Measurements from ENCODE around the gene ZXDA. TPM values are rescaled to one million over a fixed set of nuclear protein-coding genes. Genes with fewer than 3 reads are reported as not detected.

ZXDA gene
- total RNA-seq, 2 donors from 2014 or later: 3.4 to 3.6 TPM

DNA sequence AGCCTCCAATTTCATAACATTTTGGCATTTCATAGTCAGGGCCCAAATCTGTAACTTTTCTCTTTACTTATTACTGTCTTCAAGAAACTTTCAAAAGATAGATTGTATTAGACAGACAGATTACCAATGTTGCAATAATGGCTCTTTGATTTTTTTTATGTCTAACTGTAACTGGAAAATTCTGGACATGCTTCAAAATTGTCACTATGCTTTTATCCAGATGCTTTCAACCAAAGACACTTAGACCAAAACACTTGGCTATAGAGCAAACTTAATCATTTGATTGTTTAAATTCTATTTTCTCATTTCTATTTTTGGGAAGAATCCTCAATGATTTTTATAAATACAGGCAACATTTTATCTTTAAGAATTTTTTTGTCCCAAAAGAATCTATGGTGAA lies 10.4 kb downstream of the ZXDA start:
- intact Hi-C loops (cut with DNase I): no loop called here
- ATAC-seq (no peak), DNase-seq (no peak)

DNA sequence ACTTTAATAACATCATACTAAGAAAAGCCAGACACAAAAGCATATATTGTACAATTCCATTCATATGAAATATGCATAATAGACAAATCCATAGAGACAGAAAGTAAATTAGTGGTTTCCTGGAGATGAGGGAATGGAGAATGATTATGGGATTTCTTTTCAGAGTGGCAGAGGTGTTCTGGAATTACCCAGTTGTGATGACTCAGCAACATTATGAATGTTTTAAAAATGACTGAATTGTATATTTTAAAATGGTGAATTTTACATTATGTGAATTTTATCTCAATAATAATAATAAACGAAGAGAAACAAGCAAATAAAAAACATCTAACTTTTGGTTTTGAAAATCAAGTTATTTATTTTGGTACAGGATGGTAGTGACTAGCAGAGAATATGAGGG lies 11.2 kb downstream of the ZXDA start:
- no peak for DNase-seq
- intact Hi-C loops (cut with DNase I): no loop called here

DNA sequence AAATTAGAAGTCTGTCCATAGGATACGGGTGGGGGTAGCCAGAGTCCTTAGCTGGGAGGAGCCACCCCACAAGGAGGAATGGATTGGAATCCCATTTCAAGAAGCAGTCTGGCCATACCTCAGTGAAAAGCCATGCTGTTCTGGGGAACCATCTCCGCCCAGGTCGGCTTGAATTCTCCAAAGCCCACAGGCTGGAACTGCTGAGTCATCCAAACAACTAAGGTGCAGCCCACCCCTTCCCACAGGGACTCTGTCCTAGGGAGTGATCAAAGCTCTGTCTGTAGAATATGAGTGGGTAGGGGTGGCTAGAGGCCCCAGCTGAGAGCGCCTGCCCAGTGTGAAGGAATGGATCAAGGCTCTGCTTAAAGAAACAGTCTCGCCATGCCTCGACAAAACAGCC lies 38.8 kb downstream of the ZXDA start:
- intact Hi-C loops (cut with DNase I): no loop called here
- DNase-seq (no peak), ATAC-seq (no peak)

More for the DNA sequence above, 11.2 kb downstream of the ZXDA start:
- ATAC-seq: no peak

Other genes with a start within 250 kb of the ZXDA start
- gene NLRP2B, start 230.2 kb downstream of the ZXDA start, total RNA-seq: not detected

Data from left cardiac atrium (tissue), 4 donors.